HEK293T (cell line): Measurements from ENCODE around the gene ADM5.

ENCODE experiments used
- CTCF ChIA-PET: fragments of 350-600 bp; formaldehyde crosslinking; extraction: SDS; loops from one replicate; lab custom pipeline; 2021; ENCODE audit warnings: antibody characterized with exemption, inconsistent platforms; lab: Yijun Ruan, JAX
- POLR2A ChIA-PET: fragments of 350-600 bp; formaldehyde crosslinking; extraction: SDS; loops from one replicate; lab custom pipeline; 2020; ENCODE audit warnings: antibody characterized with exemption, inconsistent platforms; lab: Yijun Ruan, JAX
- DNase-seq: peaks from one replicate; pipeline ENCODE4 v3.0.0; 2012; ENCODE audit warnings: mixed read lengths; ENCODE audit errors: extremely low spot score
- ARNT ChIP-seq: fragments of 450-650 bp; IDR thresholded peaks from 2 replicates; pipeline ENCODE4 v1.6.1; 2017; ENCODE audit warnings: mild to moderate bottlenecking
- BHLHE40 ChIP-seq: fragments of 450-650 bp; IDR thresholded peaks from 2 replicates; pipeline ENCODE4 v1.6.1; 2016; ENCODE audit warnings: mild to moderate bottlenecking, moderate library complexity, borderline replicate concordance
- CTBP1 ChIP-seq: fragments of 450-650 bp; IDR thresholded peaks from 2 replicates; pipeline ENCODE4 v1.6.1; 2016; ENCODE audit warnings: borderline replicate concordance
- ELF4 ChIP-seq: fragments of 450-650 bp; IDR thresholded peaks from 2 replicates; pipeline ENCODE4 v1.6.1; 2017; ENCODE audit warnings: antibody characterized with exemption
- FOXA1 ChIP-seq: fragments of 450-650 bp; IDR thresholded peaks from 2 replicates; pipeline ENCODE4 v1.6.1; 2016; ENCODE audit warnings: mild to moderate bottlenecking
- FOXK2 ChIP-seq: fragments of 450-650 bp; IDR thresholded peaks from 2 replicates; pipeline ENCODE4 v1.6.1; 2016; ENCODE audit warnings: mild to moderate bottlenecking
- FOXM1 ChIP-seq: fragments of 450-650 bp; IDR thresholded peaks from 2 replicates; pipeline ENCODE4 v1.6.1; 2017; ENCODE audit warnings: mild to moderate bottlenecking, borderline replicate concordance
- HDGF ChIP-seq: fragments of 450-650 bp; IDR thresholded peaks from 2 replicates; pipeline ENCODE4 v1.6.1; 2017; ENCODE audit warnings: antibody characterized with exemption, borderline replicate concordance
- L3MBTL2 ChIP-seq: fragments of 450-650 bp; conservative IDR thresholded peaks from 2 replicates; pipeline ENCODE4 v1.6.1; 2016; ENCODE audit warnings: mild to moderate bottlenecking
- LEF1 ChIP-seq: fragments of 450-650 bp; IDR thresholded peaks from 2 replicates; pipeline ENCODE4 v1.6.1; 2017; ENCODE audit warnings: mild to moderate bottlenecking, borderline replicate concordance
- NFRKB ChIP-seq: fragments of 450-650 bp; IDR thresholded peaks from 2 replicates; pipeline ENCODE4 v1.6.1; 2016; ENCODE audit warnings: mild to moderate bottlenecking, moderate library complexity
- SP1 ChIP-seq: fragments of 450-650 bp; IDR thresholded peaks from 2 replicates; pipeline ENCODE4 v1.6.1; 2017
- SUZ12 ChIP-seq: fragments of 450-650 bp; IDR thresholded peaks from 2 replicates; pipeline ENCODE4 v1.6.1; 2016; ENCODE audit warnings: mild to moderate bottlenecking
- TARDBP ChIP-seq: fragments of 450-650 bp; IDR thresholded peaks from 2 replicates; pipeline ENCODE4 v1.6.1; 2016
- ZNF384 ChIP-seq: fragments of 450-650 bp; IDR thresholded peaks from 2 replicates; pipeline ENCODE4 v1.6.1; 2016
- TF ChIP-seq, protein P1 (sequence below): fragments of 450-650 bp; IDR thresholded peaks from 2 replicates; pipeline ENCODE4 v1.6.1; 2016

ADM5 gene

DNA sequence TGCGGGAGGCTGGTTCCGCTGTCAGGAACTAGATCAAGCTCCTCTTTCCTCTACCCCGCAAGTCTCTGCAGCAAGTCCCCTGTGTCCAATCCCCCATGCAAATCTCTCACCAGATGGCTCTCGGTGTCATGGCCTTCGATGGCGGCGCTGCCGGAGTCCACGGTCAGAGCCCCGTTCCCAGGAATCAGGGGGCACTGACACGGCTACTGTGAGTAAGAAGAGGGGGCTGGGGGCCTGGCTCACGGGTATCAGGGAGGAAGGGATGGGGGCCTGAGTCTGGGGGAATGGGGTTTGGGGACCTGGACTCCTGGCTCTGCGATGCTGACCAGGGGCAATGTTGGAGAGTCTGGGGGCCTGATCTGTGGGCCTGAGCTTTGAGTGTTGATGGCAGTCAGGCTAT is 43.4 kb upstream of the ADM5 start:
- TF ChIP-seq FOXM1 (no peak), NFRKB (no peak)
- TF ChIP-seq, protein P1, sequence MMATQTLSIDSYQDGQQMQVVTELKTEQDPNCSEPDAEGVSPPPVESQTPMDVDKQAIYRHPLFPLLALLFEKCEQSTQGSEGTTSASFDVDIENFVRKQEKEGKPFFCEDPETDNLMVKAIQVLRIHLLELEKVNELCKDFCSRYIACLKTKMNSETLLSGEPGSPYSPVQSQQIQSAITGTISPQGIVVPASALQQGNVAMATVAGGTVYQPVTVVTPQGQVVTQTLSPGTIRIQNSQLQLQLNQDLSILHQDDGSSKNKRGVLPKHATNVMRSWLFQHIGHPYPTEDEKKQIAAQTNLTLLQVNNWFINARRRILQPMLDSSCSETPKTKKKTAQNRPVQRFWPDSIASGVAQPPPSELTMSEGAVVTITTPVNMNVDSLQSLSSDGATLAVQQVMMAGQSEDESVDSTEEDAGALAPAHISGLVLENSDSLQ, result no peak
- POLR2A ChIA-PET, result no interaction called here
- no peak for DNase-seq
- CTCF ChIA-PET, result interaction anchor here (1.2 kb wide), 1 partner anchor 22 kb away, joined by 3 read pairs; no protein-coding TSS in a partner anchor

DNA sequence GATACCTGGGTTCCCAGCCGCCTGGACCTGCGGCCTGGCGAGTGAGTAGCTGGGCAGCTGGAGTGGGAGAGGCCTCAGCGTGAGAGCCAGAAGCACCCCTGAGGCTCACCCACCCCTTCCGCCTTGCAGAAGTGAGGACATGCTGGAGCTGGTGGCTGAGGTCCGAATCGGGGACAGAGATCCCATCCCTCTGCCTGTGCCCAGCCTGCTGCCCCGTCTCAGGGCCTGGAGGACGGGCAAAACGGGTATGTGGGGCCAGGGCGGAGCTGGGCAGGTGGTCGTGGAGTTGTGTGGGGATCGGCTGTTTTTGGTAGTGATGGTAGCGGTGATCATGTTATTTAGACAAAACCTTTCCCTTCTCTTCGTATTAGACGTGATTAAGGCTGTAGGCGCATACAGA is 42.8 kb upstream of the ADM5 start:
- TF ChIP-seq CTBP1 (no peak), BHLHE40 (no peak), ARNT (no peak), SP1 (no peak), ZNF384 (no peak)
- no peak for DNase-seq
- ChIA-PET CTCF (interaction anchor here (1.2 kb wide), 1 partner anchor 21 kb away, joined by 3 read pairs; no protein-coding TSS in a partner anchor), POLR2A (no interaction called here)

DNA sequence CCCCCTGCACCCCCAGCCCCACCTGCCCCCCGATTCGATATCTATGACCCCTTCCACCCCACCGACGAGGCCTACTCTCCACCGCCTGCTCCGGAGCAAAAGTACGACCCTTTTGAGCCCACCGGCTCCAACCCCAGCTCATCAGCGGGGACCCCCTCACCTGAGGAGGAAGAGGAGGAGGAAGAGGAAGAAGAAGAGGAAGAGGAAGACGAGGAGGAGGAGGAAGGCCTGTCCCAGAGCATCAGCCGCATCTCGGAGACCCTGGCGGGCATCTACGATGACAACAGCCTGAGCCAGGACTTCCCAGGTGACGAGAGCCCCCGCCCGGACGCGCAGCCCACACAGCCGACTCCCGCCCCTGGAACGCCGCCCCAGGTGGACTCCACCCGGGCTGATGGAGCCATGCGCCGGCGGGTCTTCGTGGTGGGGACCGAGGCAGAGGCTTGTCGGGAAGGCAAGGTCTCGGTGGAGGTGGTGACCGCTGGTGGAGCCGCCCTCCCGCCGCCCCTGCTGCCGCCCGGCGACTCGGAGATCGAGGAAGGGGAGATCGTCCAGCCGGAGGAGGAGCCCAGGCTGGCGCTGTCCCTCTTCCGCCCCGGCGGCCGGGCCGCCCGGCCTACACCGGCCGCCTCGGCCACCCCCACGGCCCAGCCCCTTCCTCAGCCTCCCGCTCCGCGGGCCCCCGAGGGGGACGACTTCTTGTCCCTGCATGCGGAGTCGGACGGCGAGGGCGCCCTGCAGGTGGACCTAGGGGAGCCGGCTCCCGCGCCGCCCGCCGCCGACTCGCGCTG is 38.2 kb upstream of the ADM5 start:
- DNase-seq, result no peak
- ChIA-PET CTCF (no interaction called here), POLR2A (no interaction called here)
- TF ChIP-seq L3MBTL2 (no peak), BHLHE40 (no peak), SUZ12 (no peak), FOXK2 (no peak), FOXM1 (no peak), ARNT (no peak), LEF1 (no peak), ELF4 (no peak), TARDBP (no peak), SP1 (no peak), ZNF384 (no peak), HDGF (no peak), FOXA1 (no peak), CTBP1 (no peak), NFRKB (no peak)
- TF ChIP-seq, protein P1, result no peak

DNA sequence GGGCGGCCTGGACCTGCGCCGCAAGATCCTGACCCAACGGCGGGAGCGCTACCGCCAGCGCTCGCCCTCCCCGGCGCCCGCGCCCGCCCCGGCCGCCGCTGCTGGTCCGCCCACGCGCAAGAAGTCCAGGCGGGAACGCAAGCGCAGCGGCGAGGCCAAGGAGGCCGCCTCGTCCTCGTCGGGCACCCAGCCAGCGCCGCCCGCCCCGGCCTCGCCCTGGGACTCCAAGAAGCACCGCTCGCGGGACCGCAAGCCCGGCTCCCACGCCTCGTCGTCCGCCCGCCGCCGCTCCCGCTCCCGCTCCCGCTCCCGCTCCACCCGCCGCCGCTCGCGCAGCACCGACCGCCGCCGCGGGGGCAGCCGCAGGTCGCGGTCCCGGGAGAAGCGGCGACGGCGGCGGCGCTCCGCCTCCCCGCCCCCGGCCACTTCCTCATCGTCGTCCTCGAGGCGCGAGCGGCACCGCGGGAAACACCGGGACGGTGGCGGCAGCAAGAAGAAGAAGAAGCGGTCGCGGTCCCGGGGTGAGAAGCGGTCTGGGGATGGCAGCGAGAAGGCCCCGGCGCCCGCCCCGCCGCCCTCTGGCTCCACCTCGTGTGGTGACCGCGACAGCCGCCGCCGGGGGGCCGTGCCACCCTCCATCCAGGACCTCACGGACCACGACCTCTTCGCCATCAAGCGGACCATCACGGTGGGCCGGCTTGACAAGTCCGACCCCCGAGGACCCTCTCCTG is 37.4 kb upstream of the ADM5 start:
- TF ChIP-seq, protein P1, result no peak
- TF ChIP-seq NFRKB (no peak), FOXK2 (no peak), L3MBTL2 (no peak), FOXA1 (no peak), LEF1 (no peak), FOXM1 (no peak), CTBP1 (no peak), HDGF (no peak), BHLHE40 (no peak), SP1 (no peak), SUZ12 (no peak), ARNT (no peak), ZNF384 (no peak), TARDBP (no peak), ELF4 (no peak)
- ChIA-PET POLR2A (no interaction called here), CTCF (no interaction called here)
- no peak for DNase-seq

DNA sequence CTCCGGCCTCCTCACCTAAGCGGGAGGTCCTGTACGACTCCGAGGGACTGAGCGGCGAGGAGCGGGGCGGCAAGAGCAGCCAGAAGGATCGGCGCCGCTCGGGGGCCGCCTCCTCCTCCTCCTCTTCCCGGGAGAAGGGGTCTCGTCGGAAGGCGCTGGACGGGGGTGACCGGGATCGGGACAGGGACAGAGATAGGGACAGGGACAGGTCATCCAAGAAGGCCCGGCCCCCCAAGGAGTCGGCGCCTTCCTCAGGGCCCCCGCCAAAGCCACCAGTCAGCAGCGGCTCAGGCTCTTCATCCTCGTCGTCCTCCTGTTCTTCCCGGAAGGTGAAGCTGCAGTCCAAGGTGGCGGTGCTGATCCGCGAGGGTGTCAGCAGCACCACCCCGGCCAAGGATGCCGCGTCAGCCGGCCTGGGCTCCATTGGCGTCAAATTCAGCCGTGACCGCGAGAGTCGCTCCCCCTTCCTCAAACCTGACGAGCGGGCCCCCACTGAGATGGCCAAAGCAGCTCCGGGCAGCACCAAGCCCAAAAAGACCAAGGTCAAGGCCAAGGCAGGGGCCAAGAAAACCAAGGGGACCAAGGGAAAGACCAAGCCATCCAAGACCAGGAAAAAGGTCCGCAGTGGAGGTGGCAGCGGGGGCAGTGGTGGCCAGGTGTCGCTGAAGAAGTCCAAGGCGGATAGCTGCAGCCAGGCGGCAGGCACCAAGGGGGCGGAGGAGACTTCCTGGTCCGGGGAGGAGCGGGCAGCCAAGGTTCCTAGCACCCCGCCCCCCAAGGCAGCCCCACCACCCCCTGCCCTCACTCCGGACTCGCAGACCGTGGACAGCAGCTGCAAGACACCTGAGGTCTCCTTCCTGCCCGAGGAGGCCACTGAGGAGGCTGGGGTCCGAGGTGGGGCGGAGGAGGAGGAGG is 36.6 kb upstream of the ADM5 start:
- ChIA-PET POLR2A (interaction anchor here (1.2 to 5.2 kb wide), 2 partner anchors 10 to 12 kb away, joined by 3 to 27 read pairs; partner anchors contain the start of genes RRAS and SCAF1), CTCF (no interaction called here)
- no peak for DNase-seq
- TF ChIP-seq FOXK2 (no peak), NFRKB (no peak), ELF4 (no peak)
- TF ChIP-seq, protein P1, result no peak
